B cell (primary cell): Measurements from ENCODE around the gene MFSD11.
"Not testable (repeated sequence)": the region's sequence is repeated elsewhere in the genome, so short reads cannot be mapped to it uniquely, and the experiment has no call there.

Experiments used
- EZH2 ChIP-seq: IDR thresholded peaks from 2 replicates; pipeline ENCODE4 v1.6.1; 2012; ENCODE audit warnings: borderline replicate concordance, low read depth, mild to moderate bottlenecking, moderate library complexity, low read length; ENCODE audit not compliant: insufficient read depth, poor library complexity, severe bottlenecking
- TF ChIP-seq, protein P1 (sequence below): fragments of 200-600 bp; IDR thresholded peaks from one replicate; pipeline ENCODE4 v1.8.0; 2022; ENCODE audit warnings: antibody characterized with exemption, mild to moderate bottlenecking

DNA sequence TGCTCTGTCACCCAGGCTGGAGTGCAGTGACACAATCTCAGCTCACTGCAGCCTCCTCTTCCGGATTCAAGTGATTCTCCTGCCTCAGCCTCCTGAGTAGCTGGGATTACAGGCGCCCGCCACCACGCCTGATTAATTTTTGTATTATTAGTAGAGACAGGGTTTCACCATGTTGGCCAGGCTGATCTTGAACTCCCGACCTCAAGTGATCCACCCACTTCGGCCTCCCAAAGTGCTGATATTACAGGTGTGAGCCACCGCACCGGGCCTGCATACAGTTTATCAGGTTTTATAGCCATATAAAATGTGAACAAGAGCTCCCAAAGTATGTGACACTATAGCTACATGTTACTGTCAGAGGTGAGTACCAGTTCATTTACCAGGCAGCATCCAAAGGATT lies 14.9 kb upstream of the MFSD11 start:
- not testable (repeated sequence) for TF ChIP-seq EZH2
- TF ChIP-seq, protein P1, sequence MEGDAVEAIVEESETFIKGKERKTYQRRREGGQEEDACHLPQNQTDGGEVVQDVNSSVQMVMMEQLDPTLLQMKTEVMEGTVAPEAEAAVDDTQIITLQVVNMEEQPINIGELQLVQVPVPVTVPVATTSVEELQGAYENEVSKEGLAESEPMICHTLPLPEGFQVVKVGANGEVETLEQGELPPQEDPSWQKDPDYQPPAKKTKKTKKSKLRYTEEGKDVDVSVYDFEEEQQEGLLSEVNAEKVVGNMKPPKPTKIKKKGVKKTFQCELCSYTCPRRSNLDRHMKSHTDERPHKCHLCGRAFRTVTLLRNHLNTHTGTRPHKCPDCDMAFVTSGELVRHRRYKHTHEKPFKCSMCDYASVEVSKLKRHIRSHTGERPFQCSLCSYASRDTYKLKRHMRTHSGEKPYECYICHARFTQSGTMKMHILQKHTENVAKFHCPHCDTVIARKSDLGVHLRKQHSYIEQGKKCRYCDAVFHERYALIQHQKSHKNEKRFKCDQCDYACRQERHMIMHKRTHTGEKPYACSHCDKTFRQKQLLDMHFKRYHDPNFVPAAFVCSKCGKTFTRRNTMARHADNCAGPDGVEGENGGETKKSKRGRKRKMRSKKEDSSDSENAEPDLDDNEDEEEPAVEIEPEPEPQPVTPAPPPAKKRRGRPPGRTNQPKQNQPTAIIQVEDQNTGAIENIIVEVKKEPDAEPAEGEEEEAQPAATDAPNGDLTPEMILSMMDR = not testable (repeated sequence)
